Stimulated activated CD8-positive, alpha-beta memory T cell treated with anti-CD3 and anti-CD28 coated beads, Interleukin-12 subunit alpha, Interleukin-12 subunit beta, amount 100 ng/mL, for 1 hour (primary cell): Measurements from ENCODE around the gene MBTPS1.
"Not testable (repeated sequence)": the region's sequence is repeated elsewhere in the genome, so short reads cannot be mapped to it uniquely, and the experiment has no call there.

ENCODE experiments used
- DNase-seq: peaks from one replicate; pipeline ENCODE4 v3.0.0-alpha.2; 2020; ENCODE audit warnings: low read depth

Gene MBTPS1

GRCh38 chr16:84137287-84137686, 20.5 kb upstream of the MBTPS1 start:
- no peak for DNase-seq

GRCh38 chr16:84136331-84137125, 19.8 kb upstream of the MBTPS1 start:
- DNase-seq = no peak

GRCh38 chr16:84132527-84133285, 16.0 kb upstream of the MBTPS1 start:
- DNase-seq = no peak

- DNase-seq = no peak
Measured at GRCh38 chr16:84131117-84131516, 14.4 kb upstream of the MBTPS1 start.

GRCh38 chr16:84124257-84125073, 7.7 kb upstream of the MBTPS1 start:
- DNase-seq = no peak

GRCh38 chr16:84121007-84121406, 4.3 kb upstream of the MBTPS1 start:
- no peak for DNase-seq

- no peak for DNase-seq
Measured at GRCh38 chr16:84120023-84120422, 3.3 kb upstream of the MBTPS1 start.

GRCh38 chr16:84119368-84119767, 2.6 kb upstream of the MBTPS1 start:
- no peak for DNase-seq

- not testable (repeated sequence) for DNase-seq
Measured at GRCh38 chr16:84118315-84118714, 1.6 kb upstream of the MBTPS1 start.

- peak; percentile 2 for DNase-seq
Measured at GRCh38 chr16:84117494-84117843, 727 bp upstream of the MBTPS1 start.

GRCh38 chr16:84115919-84116719, 623 bp downstream of the MBTPS1 start:
- DNase-seq = peak; percentile 21

- DNase-seq = not testable (repeated sequence)
Measured at GRCh38 chr16:84111949-84112348, 4.8 kb downstream of the MBTPS1 start.

GRCh38 chr16:84111525-84111924, 5.2 kb downstream of the MBTPS1 start:
- no peak for DNase-seq

- no peak for DNase-seq
Measured at GRCh38 chr16:84110527-84110926, 6.2 kb downstream of the MBTPS1 start.

- no peak for DNase-seq
Measured at GRCh38 chr16:84109598-84110335, 7.0 kb downstream of the MBTPS1 start.

GRCh38 chr16:84107921-84108320, 8.8 kb downstream of the MBTPS1 start:
- no peak for DNase-seq

GRCh38 chr16:84105948-84106740, 10.6 kb downstream of the MBTPS1 start:
- DNase-seq = no peak

GRCh38 chr16:84105301-84105815, 11.4 kb downstream of the MBTPS1 start:
- DNase-seq = no peak

GRCh38 chr16:84104231-84104630, 12.5 kb downstream of the MBTPS1 start:
- no peak for DNase-seq

- no peak for DNase-seq
Measured at GRCh38 chr16:84103678-84104077, 13.1 kb downstream of the MBTPS1 start.
